HG02610 (cell line): ENCODE measurements around the gene FBN1.

Experiments
- ATAC-seq: cut with Tn5 transposase; IDR thresholded peaks from one replicate; pipeline ENCODE4 v1.9.1; 2021; ENCODE audit warnings: mild to moderate bottlenecking, moderate library complexity; ENCODE audit not compliant: unreplicated experiment

The FBN1 gene

GRCh38 chr15:48584090-48584811 lies 61.3 kb downstream of the FBN1 start:
- ATAC-seq: no peak

- no peak for ATAC-seq
These were observed 62.9 kb downstream of the FBN1 start for GRCh38 chr15:48582452-48583247.

GRCh38 chr15:48581219-48581618 lies 64.3 kb downstream of the FBN1 start:
- ATAC-seq: no peak

GRCh38 chr15:48580736-48581135 lies 64.8 kb downstream of the FBN1 start:
- no peak for ATAC-seq

- ATAC-seq: no peak
These were observed 65.4 kb downstream of the FBN1 start for GRCh38 chr15:48579945-48580671.

GRCh38 chr15:48578965-48579364 lies 66.5 kb downstream of the FBN1 start:
- no peak for ATAC-seq

GRCh38 chr15:48577469-48577868 lies 68.0 kb downstream of the FBN1 start:
- no peak for ATAC-seq

GRCh38 chr15:48574187-48574586 lies 71.3 kb downstream of the FBN1 start:
- ATAC-seq: no peak

GRCh38 chr15:48573780-48574179 lies 71.7 kb downstream of the FBN1 start:
- ATAC-seq: no peak

- ATAC-seq: no peak
These were observed 72.7 kb downstream of the FBN1 start for GRCh38 chr15:48572823-48573222.

GRCh38 chr15:48571510-48571909 lies 74.0 kb downstream of the FBN1 start:
- ATAC-seq: no peak

GRCh38 chr15:48570822-48571221 lies 74.7 kb downstream of the FBN1 start:
- no peak for ATAC-seq

GRCh38 chr15:48569591-48570302 lies 75.8 kb downstream of the FBN1 start:
- no peak for ATAC-seq

- ATAC-seq: no peak
These were observed 78.8 kb downstream of the FBN1 start for GRCh38 chr15:48566668-48567067.

- ATAC-seq: no peak
These were observed 79.7 kb downstream of the FBN1 start for GRCh38 chr15:48565560-48566482.

GRCh38 chr15:48564690-48565089 lies 80.8 kb downstream of the FBN1 start:
- no peak for ATAC-seq

GRCh38 chr15:48563934-48564333 lies 81.6 kb downstream of the FBN1 start:
- no peak for ATAC-seq

- peak; percentile 64 for ATAC-seq
These were observed 85.0 kb downstream of the FBN1 start for GRCh38 chr15:48560321-48561051.

GRCh38 chr15:48559285-48559684 lies 86.2 kb downstream of the FBN1 start:
- no peak for ATAC-seq
